A549 (cell line): ENCODE data around the gene LYPD6B. TPM values are rescaled to one million over a fixed set of nuclear protein-coding genes. Genes with fewer than 3 reads are reported as not detected.

Experiments
- ATAC-seq, 2 experiments: fragments of 200-7000 bp in 1 of 2; fragments of >200 bp in 1 of 2; cut with Nextera tagmentation in 1 of 2; cut with Tn5 transposase in 1 of 2; 3 replicates each; pipeline versions ENCODE4 v1.8.0 to v1.9.1; 2018 to 2020; ENCODE audit warnings: mild to moderate bottlenecking in 1 of 2, moderate library complexity in 1 of 2
- CTCF ChIA-PET: fragments of 300-600 bp; sonication (Branson Sonifier 250); formaldehyde crosslinking; extraction: SDS; loops from one replicate; lab custom pipeline; 2021; ENCODE audit warnings: antibody characterized with exemption, inconsistent platforms; lab: Yijun Ruan, JAX
- POLR2A ChIA-PET: fragments of 350-600 bp; formaldehyde crosslinking; extraction: SDS; loops from one replicate; lab custom pipeline; 2021; ENCODE audit warnings: antibody characterized with exemption, inconsistent platforms; lab: Yijun Ruan, JAX
- DNase-seq, 2 experiments: peaks; one replicate each; pipeline versions ENCODE4 v3.0.0 to v3.0.0-alpha.2; 2011 to 2016; ENCODE audit warnings: low read depth in 1 of 2, low spot score in 1 of 2
- FAIRE-seq: peaks from 2 replicates; lab custom pipeline; 2011; peaks lifted over from hg19 to GRCh38; lab: Jason Lieb, UNC
- H3K27ac ChIP-seq, 2 experiments: fragments of >200 bp; sonication (Bioruptor Twin); formaldehyde crosslinking; 3 replicates each; pipeline ENCODE4 v1.5.1; 2016 to 2017
- H3K4me1 ChIP-seq: fragments of >200 bp; sonication (Bioruptor Twin); formaldehyde crosslinking; 3 replicates; pipeline ENCODE4 v1.6.1; 2016
- H3K4me2 ChIP-seq: fragments of >200 bp; sonication (Bioruptor Twin); formaldehyde crosslinking; 3 replicates; pipeline ENCODE4 v1.6.1; 2016
- H3K4me3 ChIP-seq: fragments of >200 bp; sonication (Bioruptor Twin); formaldehyde crosslinking; 3 replicates; pipeline ENCODE4 v1.5.1; 2016
- H3K9me3 ChIP-seq: fragments of >200 bp; sonication (Bioruptor Twin); formaldehyde crosslinking; 3 replicates; pipeline ENCODE4 v1.6.1; 2016
- CBX2 ChIP-seq: fragments of 200-600 bp; sonication (generic); IDR thresholded peaks from 2 replicates; pipeline ENCODE4 v1.6.1; 2016; ENCODE audit warnings: low read depth, mild to moderate bottlenecking, borderline replicate concordance
- CHD2 ChIP-seq: fragments of 150-350 bp; IDR thresholded peaks from 2 replicates; pipeline ENCODE4 v1.6.1; 2014; ENCODE audit warnings: low read length; ENCODE audit not compliant: partially characterized antibody
- CHD4 ChIP-seq: fragments of 200-600 bp; sonication (generic); IDR thresholded peaks from 2 replicates; pipeline ENCODE4 v1.6.1; 2016; ENCODE audit warnings: antibody characterized with exemption, mild to moderate bottlenecking, borderline replicate concordance
- EHF ChIP-seq: fragments of 250-450 bp; sonication (Bioruptor Pico); IDR thresholded peaks from 2 replicates; pipeline ENCODE4 v1.5.0; 2020; ENCODE audit warnings: mild to moderate bottlenecking
- EP300 ChIP-seq, 2 experiments: fragments of >200 bp; sonication (Bioruptor Twin); formaldehyde crosslinking; IDR thresholded peaks; 2 replicates in 1 of 2; 3 replicates in 1 of 2; pipeline ENCODE4 v1.6.1; 2016 to 2017
- FOSB ChIP-seq: fragments of 250-450 bp; sonication (Bioruptor Pico); IDR thresholded peaks from 2 replicates; pipeline ENCODE4 v1.5.0; 2020; ENCODE audit warnings: mild to moderate bottlenecking, moderate library complexity
- FOSL2 ChIP-seq, 2 experiments: fragments of 450-650 bp in 1 of 2; fragments of >200 bp in 1 of 2; sonication (Bioruptor Twin) in 1 of 2; formaldehyde crosslinking; IDR thresholded peaks; 2 replicates each; pipeline versions ENCODE4 v1.5.0 to v1.6.1; 2016 to 2020; ENCODE audit warnings: mild to moderate bottlenecking in 1 of 2, moderate library complexity in 1 of 2
- FOXS1 ChIP-seq: fragments of 250-450 bp; sonication (Bioruptor Pico); IDR thresholded peaks from 2 replicates; pipeline ENCODE4 v1.5.0; 2020; ENCODE audit warnings: mild to moderate bottlenecking, moderate library complexity
- GATA3 ChIP-seq: IDR thresholded peaks from 2 replicates; pipeline ENCODE4 v1.6.1; 2012; ENCODE audit warnings: borderline replicate concordance
- HEYL ChIP-seq: fragments of 250-450 bp; sonication (Bioruptor Pico); IDR thresholded peaks from 2 replicates; pipeline ENCODE4 v1.8.0; 2021; ENCODE audit warnings: mild to moderate bottlenecking, moderate library complexity
- HOXA7 ChIP-seq: fragments of 250-450 bp; sonication (Bioruptor Pico); IDR thresholded peaks from 2 replicates; pipeline ENCODE4 v1.5.0; 2020; ENCODE audit warnings: mild to moderate bottlenecking, moderate library complexity
- HOXB13 ChIP-seq: fragments of 250-450 bp; sonication (Bioruptor Pico); IDR thresholded peaks from 2 replicates; pipeline ENCODE4 v1.5.0; 2020; ENCODE audit warnings: low read depth, mild to moderate bottlenecking, moderate library complexity
- HOXB5 ChIP-seq: fragments of 250-450 bp; sonication (Bioruptor Pico); IDR thresholded peaks from 2 replicates; pipeline ENCODE4 v1.5.0; 2020; ENCODE audit warnings: mild to moderate bottlenecking, moderate library complexity
- JUN ChIP-seq, 2 experiments: fragments of >200 bp; sonication (Bioruptor Twin); formaldehyde crosslinking; IDR thresholded peaks; 2 replicates in 1 of 2; 3 replicates in 1 of 2; pipeline ENCODE4 v1.6.1; 2016 to 2017
- KDM1A ChIP-seq: fragments of 200-600 bp; sonication (generic); IDR thresholded peaks from 2 replicates; pipeline ENCODE4 v1.6.1; 2016; ENCODE audit warnings: low read depth, mild to moderate bottlenecking
- KDM5A ChIP-seq: fragments of 200-600 bp; sonication (generic); IDR thresholded peaks from 2 replicates; pipeline ENCODE4 v1.6.1; 2016; ENCODE audit warnings: antibody characterized with exemption, mild to moderate bottlenecking
- MAZ ChIP-seq: fragments of 150-350 bp; IDR thresholded peaks from 2 replicates; pipeline ENCODE4 v1.6.1; 2014; ENCODE audit warnings: antibody characterized with exemption, low read depth, low read length, borderline replicate concordance
- NFE2L2 ChIP-seq: fragments of 150-350 bp; conservative IDR thresholded peaks from 2 replicates; pipeline ENCODE4 v1.6.1; 2014; ENCODE audit warnings: low read length
- NR3C1 ChIP-seq: fragments of >200 bp; sonication (Bioruptor Twin); formaldehyde crosslinking; IDR thresholded peaks from 3 replicates; pipeline ENCODE4 v1.6.1; 2017
- PHF8 ChIP-seq: fragments of 200-600 bp; sonication (generic); IDR thresholded peaks from 2 replicates; pipeline ENCODE4 v1.6.1; 2016; ENCODE audit warnings: low read depth, mild to moderate bottlenecking, antibody characterized with exemption, moderate library complexity, borderline replicate concordance
- POLR2A ChIP-seq: IDR thresholded peaks from 2 replicates; pipeline ENCODE4 v1.6.1; 2012; ENCODE audit warnings: mild to moderate bottlenecking, low read length
- RAD21 ChIP-seq, 2 experiments: fragments of >200 bp in 1 of 2; sonication (Bioruptor Twin) in 1 of 2; formaldehyde crosslinking in 1 of 2; IDR thresholded peaks in 1 of 2; conservative IDR thresholded peaks in 1 of 2; 2 replicates in 1 of 2; 3 replicates in 1 of 2; pipeline ENCODE4 v1.6.1; 2012 to 2018; ENCODE audit warnings: inconsistent platforms in 1 of 2
- TFCP2L1 ChIP-seq: fragments of 250-450 bp; sonication (Bioruptor Pico); IDR thresholded peaks from 2 replicates; pipeline ENCODE4 v1.5.0; 2021; ENCODE audit warnings: mild to moderate bottlenecking
- ZSCAN20 ChIP-seq: fragments of 250-450 bp; sonication (Bioruptor Pico); IDR thresholded peaks from 2 replicates; pipeline ENCODE4 v1.8.0; 2022; ENCODE audit warnings: mild to moderate bottlenecking, moderate library complexity
- WGBS: methylation state at CpG from one replicate; pipeline ENCODE4 v1.1.6; 2017; ENCODE audit errors: missing lambda C conversion rate; 5-methylcytosine and 5-hydroxymethylcytosine counted together
- polyA plus RNA-seq, 4 experiments: library from polyadenylated mRNA; depleted of rRNA in 3 of 4; stranded (reverse); fragments of >200 nt; fragmentation: RNase III in 1 of 4; extraction: RNeasy Plus Mini Kit Qiagen cat#74134 plus additional on column Dnase treatment in 1 of 4; gene quantifications; 2 replicates in 3 of 4; 3 replicates in 1 of 4; pipeline ENCODE4 v1.2.3, GENCODE V29; 2011 to 2017
- TF ChIP-seq, protein P1 (sequence below): fragments of 450-650 bp; IDR thresholded peaks from 2 replicates; pipeline ENCODE4 v1.6.1; 2014; ENCODE audit warnings: antibody characterized with exemption
- TF ChIP-seq, protein P2 (sequence below): IDR thresholded peaks from 2 replicates; pipeline ENCODE4 v1.6.1; 2012
- TF ChIP-seq, protein P3 (sequence below): fragments of >200 bp; sonication (Bioruptor Twin); formaldehyde crosslinking; IDR thresholded peaks from 3 replicates; pipeline ENCODE4 v1.6.1; 2016
- TF ChIP-seq, protein P4 (sequence below): fragments of >200 bp; sonication (Bioruptor Twin); formaldehyde crosslinking; IDR thresholded peaks from 3 replicates; pipeline ENCODE4 v1.5.1; 2016
- TF ChIP-seq, protein P5 (sequence below): IDR thresholded peaks from 2 replicates; pipeline ENCODE4 v1.6.1; 2012; ENCODE audit warnings: low read depth, borderline replicate concordance

LYPD6B gene
- polyA plus RNA-seq, 2 of the 4 experiments (the other 2 are of a cell fraction) = not detected

DNA sequence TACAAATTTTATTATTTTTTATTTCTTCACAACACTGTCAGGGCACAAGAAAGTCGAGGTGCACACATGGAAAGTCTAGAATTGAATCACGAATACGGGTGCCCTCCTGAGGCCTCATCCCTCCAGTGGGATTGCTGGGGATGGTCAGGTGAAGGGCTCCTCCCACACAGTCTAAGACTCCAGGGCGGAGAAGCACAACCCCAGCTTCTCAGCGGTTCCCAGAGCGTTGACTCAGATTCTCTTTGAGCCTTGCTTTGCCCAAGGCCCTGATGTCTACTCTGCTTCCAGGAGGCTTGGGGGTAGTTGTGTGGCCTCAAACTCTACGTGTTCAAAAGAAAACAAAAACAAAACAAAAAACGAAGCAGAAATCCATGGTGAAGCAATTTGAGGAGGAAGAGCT is 108.4 kb downstream of the LYPD6B start:
- ATAC-seq (no peak), DNase-seq (no peak), FAIRE-seq (no peak)
- ChIA-PET POLR2A (no interaction called here), CTCF (no interaction called here)
- TF ChIP-seq FOSL2 (IDR thresholded peaks at IDR 0.05) (no peak), FOSL2 (CRISPR knock-in tag; IDR thresholded peaks at IDR 0.05) (no peak), CBX2 (no peak), KDM1A (no peak), HOXB5 (CRISPR knock-in tag) (no peak), CHD2 (no peak), GATA3 (no peak), FOXS1 (CRISPR knock-in tag) (no peak), KDM5A (no peak), CHD4 (no peak), ZSCAN20 (CRISPR knock-in tag) (no peak), HOXA7 (CRISPR knock-in tag) (no peak), TFCP2L1 (no peak), POLR2A (no peak), RAD21 (conservative IDR thresholded peaks at IDR 0.05 in 1 of 2, IDR thresholded peaks at IDR 0.05 in 1 of 2) (no peak)
- TF ChIP-seq, protein P1, sequence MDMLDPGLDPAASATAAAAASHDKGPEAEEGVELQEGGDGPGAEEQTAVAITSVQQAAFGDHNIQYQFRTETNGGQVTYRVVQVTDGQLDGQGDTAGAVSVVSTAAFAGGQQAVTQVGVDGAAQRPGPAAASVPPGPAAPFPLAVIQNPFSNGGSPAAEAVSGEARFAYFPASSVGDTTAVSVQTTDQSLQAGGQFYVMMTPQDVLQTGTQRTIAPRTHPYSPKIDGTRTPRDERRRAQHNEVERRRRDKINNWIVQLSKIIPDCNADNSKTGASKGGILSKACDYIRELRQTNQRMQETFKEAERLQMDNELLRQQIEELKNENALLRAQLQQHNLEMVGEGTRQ = no peak
- TF ChIP-seq, protein P2, sequence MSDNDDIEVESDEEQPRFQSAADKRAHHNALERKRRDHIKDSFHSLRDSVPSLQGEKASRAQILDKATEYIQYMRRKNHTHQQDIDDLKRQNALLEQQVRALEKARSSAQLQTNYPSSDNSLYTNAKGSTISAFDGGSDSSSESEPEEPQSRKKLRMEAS = no peak
- TF ChIP-seq, protein P3, sequence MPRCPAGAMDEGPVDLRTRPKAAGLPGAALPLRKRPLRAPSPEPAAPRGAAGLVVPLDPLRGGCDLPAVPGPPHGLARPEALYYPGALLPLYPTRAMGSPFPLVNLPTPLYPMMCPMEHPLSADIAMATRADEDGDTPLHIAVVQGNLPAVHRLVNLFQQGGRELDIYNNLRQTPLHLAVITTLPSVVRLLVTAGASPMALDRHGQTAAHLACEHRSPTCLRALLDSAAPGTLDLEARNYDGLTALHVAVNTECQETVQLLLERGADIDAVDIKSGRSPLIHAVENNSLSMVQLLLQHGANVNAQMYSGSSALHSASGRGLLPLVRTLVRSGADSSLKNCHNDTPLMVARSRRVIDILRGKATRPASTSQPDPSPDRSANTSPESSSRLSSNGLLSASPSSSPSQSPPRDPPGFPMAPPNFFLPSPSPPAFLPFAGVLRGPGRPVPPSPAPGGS = no peak
- Histone ChIP-seq H3K9me3 (no peaks in the 10 kb centered on the region), H3K27ac (no peak overlapping the region), H3K4me2 (no peak overlapping the region), H3K4me1 (no peaks in the 10 kb centered on the region), H3K4me3 (no peak overlapping the region)
- WGBS = 4% methylated on average over 8 of the region's 8 CpGs

DNA sequence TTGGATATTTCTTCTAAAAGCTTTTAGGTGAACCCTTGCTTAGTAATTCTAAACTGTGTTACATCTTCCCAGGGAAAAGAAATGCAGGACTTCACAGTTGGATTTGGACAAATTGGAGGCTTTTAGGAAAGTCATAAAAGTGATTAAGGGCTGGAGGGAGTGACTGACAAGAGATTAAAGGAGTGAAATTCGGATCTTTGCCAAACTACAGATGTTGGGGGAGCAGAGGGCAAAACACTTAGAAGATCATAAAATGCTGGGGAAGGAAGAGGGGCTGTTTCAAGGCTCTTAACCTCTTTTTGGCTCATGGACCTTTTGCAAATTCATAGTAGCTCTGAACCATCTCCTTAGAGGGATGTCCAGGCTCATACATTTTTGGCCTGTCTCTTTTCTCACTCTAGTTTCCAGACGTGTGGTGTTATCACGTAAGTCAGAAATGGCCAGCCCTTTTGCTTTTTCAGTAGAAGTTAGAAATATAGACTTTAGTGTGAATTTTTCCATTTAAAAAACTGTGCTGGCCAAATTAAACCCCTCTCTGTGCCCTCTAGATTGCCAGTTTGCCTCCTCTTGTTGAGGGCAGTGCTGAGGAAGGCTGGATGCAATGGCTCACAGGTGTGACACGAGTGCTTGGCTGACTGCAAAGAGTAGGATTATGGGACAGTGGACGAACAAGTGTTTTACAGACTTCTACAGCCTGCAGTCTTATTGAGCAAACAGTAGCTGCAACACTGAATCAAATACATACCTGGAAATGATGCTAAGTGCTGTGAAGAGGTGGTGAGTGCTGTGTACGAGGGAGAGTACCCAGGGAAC is 109.9 kb downstream of the LYPD6B start:
- ChIA-PET POLR2A (no interaction called here), CTCF (no interaction called here)
- H3K4me1 ChIP-seq = no peaks in the 10 kb centered on the region
- no peaks in the 10 kb centered on the region for H3K9me3 ChIP-seq
- ATAC-seq (no peak), FAIRE-seq (no peak), DNase-seq (no peak)
- H3K4me2 ChIP-seq = no peak overlapping the region
- H3K27ac ChIP-seq = no peak overlapping the region
- WGBS = 4% methylated on average over 6 of the region's 6 CpGs
- H3K4me3 ChIP-seq = no peak overlapping the region
- no peak for TF ChIP-seq KDM1A
- TF ChIP-seq, protein P2 = no peak
- TF ChIP-seq RAD21 (conservative IDR thresholded peaks at IDR 0.05 in 1 of 2, IDR thresholded peaks at IDR 0.05 in 1 of 2) = no peak
- no peak for TF ChIP-seq FOSB (CRISPR knock-in tag)
- no peak for TF ChIP-seq EP300 (IDR thresholded peaks at IDR 0.05)
- no peak for TF ChIP-seq HEYL
- TF ChIP-seq MAZ = no peak
- TF ChIP-seq HOXA7 (CRISPR knock-in tag) = no peak
- TF ChIP-seq PHF8 = no peak
- TF ChIP-seq, all 56 proteins: peak for 0

DNA sequence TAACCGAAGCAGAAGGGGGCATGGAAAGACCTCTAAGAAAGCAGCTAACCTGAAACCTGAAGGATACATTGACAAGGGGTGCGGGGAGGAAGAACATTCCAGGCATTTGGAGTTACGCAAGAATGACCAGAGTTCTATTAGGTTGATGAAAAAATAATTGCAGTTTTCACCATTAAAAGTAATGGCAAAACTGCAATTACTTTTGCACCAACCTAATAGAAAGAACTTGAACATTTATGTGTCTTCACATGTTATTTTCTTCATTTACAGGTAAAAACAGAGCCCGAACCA is 110.5 kb downstream of the LYPD6B start:
- FAIRE-seq (no peak), DNase-seq (no peak), ATAC-seq (no peak)
- CTCF ChIA-PET = no interaction called here
- no peak overlapping the region for H3K4me3 ChIP-seq
- POLR2A ChIA-PET = no interaction called here
- no peaks in the 10 kb centered on the region for H3K4me1 ChIP-seq
- H3K4me2 ChIP-seq = no peak overlapping the region
- H3K9me3 ChIP-seq = no peaks in the 10 kb centered on the region
- H3K27ac ChIP-seq = no peak overlapping the region
- TF ChIP-seq NFE2L2 = no peak
- no peak for TF ChIP-seq GATA3
- TF ChIP-seq NR3C1 = no peak
- TF ChIP-seq, protein P4, sequence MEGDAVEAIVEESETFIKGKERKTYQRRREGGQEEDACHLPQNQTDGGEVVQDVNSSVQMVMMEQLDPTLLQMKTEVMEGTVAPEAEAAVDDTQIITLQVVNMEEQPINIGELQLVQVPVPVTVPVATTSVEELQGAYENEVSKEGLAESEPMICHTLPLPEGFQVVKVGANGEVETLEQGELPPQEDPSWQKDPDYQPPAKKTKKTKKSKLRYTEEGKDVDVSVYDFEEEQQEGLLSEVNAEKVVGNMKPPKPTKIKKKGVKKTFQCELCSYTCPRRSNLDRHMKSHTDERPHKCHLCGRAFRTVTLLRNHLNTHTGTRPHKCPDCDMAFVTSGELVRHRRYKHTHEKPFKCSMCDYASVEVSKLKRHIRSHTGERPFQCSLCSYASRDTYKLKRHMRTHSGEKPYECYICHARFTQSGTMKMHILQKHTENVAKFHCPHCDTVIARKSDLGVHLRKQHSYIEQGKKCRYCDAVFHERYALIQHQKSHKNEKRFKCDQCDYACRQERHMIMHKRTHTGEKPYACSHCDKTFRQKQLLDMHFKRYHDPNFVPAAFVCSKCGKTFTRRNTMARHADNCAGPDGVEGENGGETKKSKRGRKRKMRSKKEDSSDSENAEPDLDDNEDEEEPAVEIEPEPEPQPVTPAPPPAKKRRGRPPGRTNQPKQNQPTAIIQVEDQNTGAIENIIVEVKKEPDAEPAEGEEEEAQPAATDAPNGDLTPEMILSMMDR = no peak
- no peak for TF ChIP-seq HOXB13 (CRISPR knock-in tag)
- TF ChIP-seq EHF (CRISPR knock-in tag) = no peak
- TF ChIP-seq, protein P5, sequence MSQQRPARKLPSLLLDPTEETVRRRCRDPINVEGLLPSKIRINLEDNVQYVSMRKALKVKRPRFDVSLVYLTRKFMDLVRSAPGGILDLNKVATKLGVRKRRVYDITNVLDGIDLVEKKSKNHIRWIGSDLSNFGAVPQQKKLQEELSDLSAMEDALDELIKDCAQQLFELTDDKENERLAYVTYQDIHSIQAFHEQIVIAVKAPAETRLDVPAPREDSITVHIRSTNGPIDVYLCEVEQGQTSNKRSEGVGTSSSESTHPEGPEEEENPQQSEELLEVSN = no peak
- TF ChIP-seq HOXB5 (CRISPR knock-in tag) = no peak
- no peak for TF ChIP-seq JUN (IDR thresholded peaks at IDR 0.05)
- no peak for TF ChIP-seq MAZ
- no peak for TF ChIP-seq ZSCAN20 (CRISPR knock-in tag)
- 16% methylated on average over 4 of the region's 4 CpGs for WGBS
